Measurements from ENCODE around the gene NUDT19. TPM values are rescaled to one million over a fixed set of nuclear protein-coding genes. Genes with fewer than 3 reads are reported as not detected.
A peak's percentile ranks its signal among the peaks of the same experiment; 100 is the strongest.

NUDT19 gene
- polyA plus RNA-seq, 3 donors, result 3.8 to 5.6 (median 4.6) TPM

GRCh38 chr19:32661318-32661717 is 30.3 kb upstream of the NUDT19 start:
- Mint-ChIP-seq H3K27ac (peak overlapping the region in 1 of 7 donors; percentile 31), H3K9me3 (peaks cover 0 to 3% (median 0%) of the 10 kb centered on the region in 7 donors)
- H3K79me2 ChIP-seq (ENCODE audit: insufficient read depth, low read length), result peaks cover 61% of the 10 kb centered on the region

DNA sequence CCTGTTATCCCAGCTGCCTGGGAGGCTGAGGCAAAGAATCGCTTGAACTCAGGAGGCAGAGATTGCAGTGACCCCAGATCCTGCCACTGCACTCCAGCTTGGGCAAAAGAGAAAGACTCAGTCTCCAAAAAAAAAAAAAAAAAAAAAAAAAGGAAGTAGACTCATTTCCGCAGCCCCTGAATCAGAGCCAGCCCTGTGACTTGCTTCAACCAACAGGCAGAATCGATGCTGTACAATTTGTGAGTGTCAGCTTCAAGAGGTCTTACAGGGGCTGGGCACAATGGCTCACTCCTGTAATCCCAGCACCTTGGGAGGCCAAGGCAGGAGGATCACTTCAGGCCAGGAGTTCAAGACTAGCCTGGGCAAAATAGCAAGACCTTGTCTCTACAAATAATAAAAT is 29.4 kb upstream of the NUDT19 start:
- H3K4me3 Mint-ChIP-seq, result no peak overlapping the region

More at GRCh38 chr19:32661318-32661717, 30.3 kb upstream of the NUDT19 start:
- WGBS (ENCODE audit: insufficient coverage), result 100% methylated on average over 2 of the region's 7 CpGs
- H3K27me3 Mint-ChIP-seq (ENCODE audit: low read depth in 3 of 3), result peaks cover 0 to 3% (median 0%) of the 10 kb centered on the region in 3 donors
- peaks cover 23 to 42% of the 10 kb centered on the region in 2 donors for H3K36me3 Mint-ChIP-seq
- H3K27ac ChIP-seq (ENCODE audit: low read depth in 1 of 2, low read length in 2 of 2), result peak overlapping the region in 1 of 2 donors; percentile 58
- H4K20me1 ChIP-seq (ENCODE audit: insufficient read depth, low read length), result peaks cover 44% of the 10 kb centered on the region
- no peak overlapping the region for H3K4me3 Mint-ChIP-seq
- no peak overlapping the region for H3K9ac ChIP-seq (ENCODE audit: insufficient read depth, low read length, poor library complexity, severe bottlenecking)
- H3K4me2 ChIP-seq (replicated peaks; ENCODE audit: extremely low read depth, low read length, poor library complexity, severe bottlenecking), result no peak overlapping the region
- intact Hi-C loops (cut with micrococcal nuclease), result no loop called here
- no peak overlapping the region for H2AFZ ChIP-seq (ENCODE audit: insufficient read depth, low read depth, low read length, poor library complexity, severe bottlenecking)
- H3K4me3 ChIP-seq (replicated peaks in 1 of 3; ENCODE audit: low read depth in 2 of 3, low read length in 3 of 3), result no peak overlapping the region
- no peak for DNase-seq
- H3K27me3 ChIP-seq (ENCODE audit: control insufficient read depth in 2 of 2, insufficient read depth in 2 of 2, low read length in 2 of 2), result no peaks in the 10 kb centered on the region
- H3K4me1 Mint-ChIP-seq, result peaks cover 16% of the 10 kb centered on the region
- H3K36me3 ChIP-seq (replicated peaks in 1 of 2; ENCODE audit: control insufficient read depth in 1 of 2, insufficient read depth in 2 of 2, low read length in 2 of 2), result peaks cover 28 to 29% of the 10 kb centered on the region in 2 donors
- TF ChIP-seq CTCF (IDR thresholded peaks at IDR 0.05), result no peak
- no peaks in the 10 kb centered on the region for H3K9me3 ChIP-seq (replicated peaks in 1 of 2; ENCODE audit: control insufficient read depth in 1 of 2, insufficient read depth in 1 of 2, low read length in 2 of 2)
- peaks cover 11 to 20% of the 10 kb centered on the region in 2 donors for H3K4me1 ChIP-seq (ENCODE audit: control insufficient read depth in 1 of 2, insufficient read depth in 2 of 2, low read length in 2 of 2)

More for the DNA sequence above, 29.4 kb upstream of the NUDT19 start:
- H3K27ac Mint-ChIP-seq, result peak overlapping the region in 6 of 7 donors; percentile 18 to 82 (median 74)
- peak overlapping the region; percentile 6 for H3K9ac ChIP-seq (ENCODE audit: insufficient read depth, low read length, poor library complexity, severe bottlenecking)
- H3K27me3 ChIP-seq (ENCODE audit: control insufficient read depth in 2 of 2, insufficient read depth in 2 of 2, low read length in 2 of 2), result no peaks in the 10 kb centered on the region
- H3K9me3 ChIP-seq (replicated peaks in 1 of 2; ENCODE audit: control insufficient read depth in 1 of 2, insufficient read depth in 1 of 2, low read length in 2 of 2), result no peaks in the 10 kb centered on the region
- H2AFZ ChIP-seq (ENCODE audit: insufficient read depth, low read depth, low read length, poor library complexity, severe bottlenecking), result peak overlapping the region; percentile 35
- H4K20me1 ChIP-seq (ENCODE audit: insufficient read depth, low read length), result peaks cover 52% of the 10 kb centered on the region
- H3K4me3 ChIP-seq (replicated peaks in 1 of 3; ENCODE audit: low read depth in 2 of 3, low read length in 3 of 3), result peak overlapping the region in 1 of 3 experiments; percentile 28
- peaks cover 21 to 31% of the 10 kb centered on the region in 2 donors for H3K36me3 ChIP-seq (replicated peaks in 1 of 2; ENCODE audit: control insufficient read depth in 1 of 2, insufficient read depth in 2 of 2, low read length in 2 of 2)
- H3K27ac ChIP-seq (ENCODE audit: low read depth in 1 of 2, low read length in 2 of 2), result peak overlapping the region; percentile 17 to 58
- peaks cover 16% of the 10 kb centered on the region for H3K4me1 Mint-ChIP-seq
- H3K79me2 ChIP-seq (ENCODE audit: insufficient read depth, low read length), result peaks cover 69% of the 10 kb centered on the region
- peaks cover 0 to 3% (median 0%) of the 10 kb centered on the region in 3 donors for H3K27me3 Mint-ChIP-seq (ENCODE audit: low read depth in 3 of 3)
- H3K36me3 Mint-ChIP-seq, result peaks cover 22 to 42% of the 10 kb centered on the region in 2 donors
- peak overlapping the region; percentile 29 for H3K4me2 ChIP-seq (replicated peaks; ENCODE audit: extremely low read depth, low read length, poor library complexity, severe bottlenecking)
- H3K9me3 Mint-ChIP-seq, result peaks cover 0 to 3% (median 0%) of the 10 kb centered on the region in 7 donors
- DNase-seq, result peak; percentile 52 to 77 (median 71)
- TF ChIP-seq CTCF (IDR thresholded peaks at IDR 0.05), result no peak
- intact Hi-C loops (cut with micrococcal nuclease), result no loop called here
- 0% methylated on average over 1 of the region's 3 CpGs for WGBS (ENCODE audit: insufficient coverage)
- H3K4me1 ChIP-seq (ENCODE audit: control insufficient read depth in 1 of 2, insufficient read depth in 2 of 2, low read length in 2 of 2), result peaks cover 11 to 20% of the 10 kb centered on the region in 2 donors
